IPS-NIHi7 (cell line): ENCODE data around the gene CES2.
"Not testable (repeated sequence)": the region's sequence is repeated elsewhere in the genome, so short reads cannot be mapped to it uniquely, and the experiment has no call there.

ENCODE experiments used
- DNase-seq: peaks from one replicate; pipeline ENCODE4 v3.0.0; 2012; ENCODE audit warnings: mixed read lengths; ENCODE audit errors: extremely low spot score

CES2 gene

GRCh38 chr16:66953462-66954096 lies 18.3 kb downstream of the CES2 start:
- DNase-seq, result no peak

GRCh38 chr16:66954097-66954659 lies 18.9 kb downstream of the CES2 start:
- peak; percentile 88 for DNase-seq

- not testable (repeated sequence) for DNase-seq
These were observed 20.2 kb downstream of the CES2 start for GRCh38 chr16:66955363-66956153.

GRCh38 chr16:66956154-66956457 lies 20.8 kb downstream of the CES2 start:
- not testable (repeated sequence) for DNase-seq

GRCh38 chr16:66958857-66959703 lies 23.8 kb downstream of the CES2 start:
- DNase-seq, result no peak

GRCh38 chr16:66959704-66960161 lies 24.4 kb downstream of the CES2 start:
- DNase-seq, result no peak

- DNase-seq, result no peak
These were observed 25.0 kb downstream of the CES2 start for GRCh38 chr16:66960270-66960669.

GRCh38 chr16:66961065-66961744 lies 25.9 kb downstream of the CES2 start, which contains the start of gene CES3:
Gene CES3 (plus strand): TSS chr16:66961266. CDS start chr16:66961308, 42 bp downstream.
- DNase-seq, result peak; percentile 91

GRCh38 chr16:66961914-66962313 lies 26.6 kb downstream of the CES2 start:
- DNase-seq, result no peak

GRCh38 chr16:66964049-66964448 lies 28.7 kb downstream of the CES2 start:
- DNase-seq, result no peak

- no peak for DNase-seq
These were observed 33.5 kb downstream of the CES2 start for GRCh38 chr16:66968847-66969246.

- DNase-seq, result no peak
These were observed 35.7 kb downstream of the CES2 start for GRCh38 chr16:66970775-66971720.

- no peak for DNase-seq
These were observed 37.7 kb downstream of the CES2 start for GRCh38 chr16:66972983-66973382.

GRCh38 chr16:66973716-66974115 lies 38.4 kb downstream of the CES2 start:
- DNase-seq, result no peak

- not testable (repeated sequence) for DNase-seq
These were observed 39.0 kb downstream of the CES2 start for GRCh38 chr16:66974156-66974931.

- not testable (repeated sequence) for DNase-seq
These were observed 39.6 kb downstream of the CES2 start for GRCh38 chr16:66974932-66975246.

GRCh38 chr16:66975302-66975893 lies 40.1 kb downstream of the CES2 start:
- DNase-seq, result no peak

- DNase-seq, result no peak
These were observed 41.4 kb downstream of the CES2 start for GRCh38 chr16:66976746-66977145.
